IMR-90 (cell line): Measurements from ENCODE around the gene CDC5L. TPM values are rescaled to one million over a fixed set of nuclear protein-coding genes. Genes with fewer than 3 reads are reported as not detected.

ENCODE experiments used
- ATAC-seq: fragments of 200-7000 bp; cut with Tn5 transposase; 2 replicates; pipeline ENCODE4 v1.9.1; 2020; ENCODE audit warnings: low read depth, mild to moderate bottlenecking, moderate library complexity
- BruUV-seq: library from RNA; stranded (reverse); fragments of 400-500 nt; replicated peaks from 2 replicates; lab custom pipeline; 2021; lab: Mats Ljungman, UMichigan
- CTCF ChIA-PET: fragments of 300-600 bp; formaldehyde crosslinking; extraction: SDS; loops from one replicate; lab custom pipeline; 2021; ENCODE audit warnings: antibody characterized with exemption; lab: Yijun Ruan, JAX
- POLR2A ChIA-PET: fragments of 300-600 bp; sonication (Branson Sonifier 250); formaldehyde crosslinking; loops from one replicate; lab custom pipeline; 2022; ENCODE audit warnings: antibody characterized with exemption; ENCODE audit not compliant: unreplicated experiment; lab: Charles Lee
- DNase-seq: peaks from one replicate; pipeline ENCODE4 v3.0.0; 2013
- H2AFZ ChIP-seq: replicated peaks from 2 replicates; pipeline ENCODE3; 2013; ENCODE audit warnings: low read length, mild to moderate bottlenecking; ENCODE audit not compliant: poor library complexity
- H2AK5ac ChIP-seq: 2 replicates; pipeline ENCODE4 v1.6.1; 2013; ENCODE audit warnings: low read depth, low read length, inconsistent platforms
- H2AK9ac ChIP-seq: replicated peaks from 2 replicates; pipeline ENCODE3; 2013; ENCODE audit warnings: mild to moderate bottlenecking, low read depth, low read length, moderate library complexity; ENCODE audit not compliant: poor library complexity
- H2BK120ac ChIP-seq: 2 replicates; pipeline ENCODE4 v1.6.1; 2013; ENCODE audit warnings: low read depth, low read length, inconsistent platforms
- H2BK15ac ChIP-seq: 3 replicates; pipeline ENCODE4 v1.6.1; 2013; ENCODE audit warnings: low read depth, low read length, inconsistent platforms
- H2BK20ac ChIP-seq: 2 replicates; pipeline ENCODE4 v1.6.1; 2013; ENCODE audit warnings: low read depth, mild to moderate bottlenecking, inconsistent platforms, low read length, moderate library complexity
- H2BK5ac ChIP-seq: 2 replicates; pipeline ENCODE4 v1.6.1; 2013; ENCODE audit warnings: mild to moderate bottlenecking, low read depth, low read length, inconsistent platforms; ENCODE audit not compliant: poor library complexity, severe bottlenecking
- H3K14ac ChIP-seq: replicated peaks from 2 replicates; pipeline ENCODE4 v1.6.1; 2013; ENCODE audit warnings: low read depth, low read length, inconsistent platforms
- H3K18ac ChIP-seq: 2 replicates; pipeline ENCODE4 v1.6.1; 2013; ENCODE audit warnings: low read depth, low read length, control low read depth
- H3K23ac ChIP-seq: 2 replicates; pipeline ENCODE4 v1.6.1; 2013; ENCODE audit warnings: low read depth, low read length, inconsistent platforms
- H3K27ac ChIP-seq: 2 replicates; pipeline ENCODE4 v1.5.1; 2013; ENCODE audit warnings: mild to moderate bottlenecking, control low read depth, low read length; ENCODE audit not compliant: insufficient read depth
- H3K27me3 ChIP-seq: 2 replicates; pipeline ENCODE4 v1.6.1; 2013; ENCODE audit warnings: low read length; ENCODE audit not compliant: control insufficient read depth, insufficient read depth
- H3K36me3 ChIP-seq: 2 replicates; pipeline ENCODE4 v1.6.1; 2013; ENCODE audit warnings: low read length, mixed read lengths; ENCODE audit not compliant: control insufficient read depth, insufficient read depth
- H3K4ac ChIP-seq: 2 replicates; pipeline ENCODE4 v1.6.1; 2013; ENCODE audit warnings: low read depth, low read length, inconsistent platforms
- H3K4me1 ChIP-seq: 2 replicates; pipeline ENCODE4 v1.6.1; 2013; ENCODE audit warnings: low read length, mixed read lengths; ENCODE audit not compliant: control insufficient read depth, insufficient read depth
- H3K4me2 ChIP-seq: 2 replicates; pipeline ENCODE4 v1.6.1; 2013; ENCODE audit warnings: low read depth, mild to moderate bottlenecking, control low read depth, low read length, moderate library complexity
- H3K4me3 ChIP-seq: 2 replicates; pipeline ENCODE4 v1.5.1; 2013; ENCODE audit warnings: low read depth, mild to moderate bottlenecking, control low read depth, low read length, moderate library complexity; ENCODE audit not compliant: insufficient read depth
- H3K56ac ChIP-seq: 2 replicates; pipeline ENCODE4 v1.6.1; 2013; ENCODE audit warnings: low read length, inconsistent platforms; ENCODE audit not compliant: insufficient read depth; ENCODE audit errors: extremely low read depth
- H3K79me1 ChIP-seq, 2 experiments: 2 replicates each; pipeline ENCODE4 v1.6.1; 2013; ENCODE audit warnings: low read length in 2 of 2, inconsistent platforms in 1 of 2, low read depth in 1 of 2
- H3K9ac ChIP-seq: 2 replicates; pipeline ENCODE4 v1.6.1; 2013; ENCODE audit warnings: low read depth, low read length, control low read depth
- H3K9me1 ChIP-seq: 2 replicates; pipeline ENCODE4 v1.6.1; 2013; ENCODE audit warnings: low read length, inconsistent platforms; ENCODE audit not compliant: insufficient read depth
- H3K9me3 ChIP-seq: 2 replicates; pipeline ENCODE4 v1.6.1; 2013; ENCODE audit warnings: low read length; ENCODE audit not compliant: control insufficient read depth, insufficient read depth
- H4K20me1 ChIP-seq: 2 replicates; pipeline ENCODE4 v1.6.1; 2013; ENCODE audit warnings: low read length, inconsistent platforms; ENCODE audit not compliant: insufficient read depth
- H4K5ac ChIP-seq: 2 replicates; pipeline ENCODE4 v1.6.1; 2013; ENCODE audit warnings: mild to moderate bottlenecking, low read depth, low read length, control low read depth
- H4K8ac ChIP-seq, 2 experiments: 2 replicates each; pipeline ENCODE4 v1.6.1; 2013; ENCODE audit warnings: low read depth in 2 of 2, low read length in 2 of 2, control low read depth in 1 of 2, inconsistent platforms in 1 of 2
- H4K91ac ChIP-seq: 2 replicates; pipeline ENCODE4 v1.6.1; 2013; ENCODE audit warnings: low read depth, low read length, inconsistent platforms; ENCODE audit not compliant: insufficient read depth
- BHLHE40 ChIP-seq: fragments of 150-350 bp; IDR thresholded peaks from 2 replicates; pipeline ENCODE4 v1.6.1; 2016; ENCODE audit warnings: mild to moderate bottlenecking, low read depth, low read length
- CEBPB ChIP-seq: IDR thresholded peaks from 2 replicates; pipeline ENCODE4 v1.6.1; 2012; ENCODE audit warnings: low read depth, low read length, improper control_type of control experiment
- CHD1 ChIP-seq: IDR thresholded peaks from 2 replicates; pipeline ENCODE4 v1.6.1; 2012; ENCODE audit warnings: low read depth, low read length, improper control_type of control experiment
- FOS ChIP-seq: fragments of 150-350 bp; IDR thresholded peaks from 2 replicates; pipeline ENCODE4 v1.6.1; 2016; ENCODE audit warnings: low read depth, low read length
- MAFK ChIP-seq: IDR thresholded peaks from 2 replicates; pipeline ENCODE4 v1.6.1; 2012; ENCODE audit warnings: low read depth, low read length, improper control_type of control experiment
- MAZ ChIP-seq: IDR thresholded peaks from 2 replicates; pipeline ENCODE4 v1.6.1; 2012; ENCODE audit warnings: low read depth, mild to moderate bottlenecking, low read length, improper control_type of control experiment, moderate library complexity, borderline replicate concordance
- MXI1 ChIP-seq: IDR thresholded peaks from 2 replicates; pipeline ENCODE4 v1.6.1; 2012; ENCODE audit warnings: low read depth, mild to moderate bottlenecking, low read length, moderate library complexity, borderline replicate concordance
- NFE2L2 ChIP-seq: fragments of 150-350 bp; IDR thresholded peaks from 2 replicates; pipeline ENCODE4 v1.6.1; 2016; ENCODE audit warnings: low read depth, mild to moderate bottlenecking, low read length
- POLR2A ChIP-seq: IDR thresholded peaks from 2 replicates; pipeline ENCODE4 v1.6.1; 2012; ENCODE audit warnings: mild to moderate bottlenecking, low read depth, low read length
- RAD21 ChIP-seq: IDR thresholded peaks from 2 replicates; pipeline ENCODE4 v1.6.1; 2012; ENCODE audit warnings: low read length, improper control_type of control experiment
- RCOR1 ChIP-seq: IDR thresholded peaks from 2 replicates; pipeline ENCODE4 v1.6.1; 2012; ENCODE audit warnings: mild to moderate bottlenecking, low read length, improper control_type of control experiment; ENCODE audit not compliant: insufficient replicate concordance
- RFX5 ChIP-seq: IDR thresholded peaks from 2 replicates; pipeline ENCODE4 v1.8.0; 2012; ENCODE audit warnings: low read depth, mild to moderate bottlenecking, low read length, moderate library complexity
- WGBS, 2 experiments: methylation state at CpG; one replicate each; pipeline versions ENCODE4 v1.1.5 to v1.1.7; 2013; ENCODE audit warnings: missing lambda C conversion rate in 2 of 2; ENCODE audit not compliant: insufficient read length in 1 of 2; ENCODE audit errors: extremely low coverage in 2 of 2; 5-methylcytosine and 5-hydroxymethylcytosine counted together
- dilution Hi-C: fragments of 300-500 bp; cut with HindIII; formaldehyde crosslinking; loops from one replicate; pipeline ENCODE4 v1.14.3; 2018; ENCODE audit warnings: low sequenced_read_pairs; ENCODE audit not compliant: unreplicated experiment
- in situ Hi-C: fragments of 300-500 bp; cut with MboI; formaldehyde crosslinking; loops from 3 replicates; pipeline ENCODE4 v1.14.3; 2019; ENCODE audit warnings: low sequenced_read_pairs, inconsistent platforms, mixed read lengths
- intact Hi-C: fragments of 100-400 bp; cut with micrococcal nuclease; formaldehyde crosslinking; loops from 2 replicates; pipeline ENCODE4 v1.10.0; 2022
- polyA plus RNA-seq, 3 experiments: library from polyadenylated mRNA; depleted of rRNA; stranded (reverse); fragments of >200 nt; gene quantifications; 2 replicates each; pipeline ENCODE4 v1.2.3, GENCODE V29; 2012; ENCODE audit warnings: low replicate concordance in 1 of 3
- total RNA-seq: library from RNA; depleted of rRNA; stranded (reverse); fragments of >200 nt; gene quantifications from 2 replicates; pipeline ENCODE4 v1.2.3, GENCODE V29; 2012
- TF ChIP-seq, protein P1 (sequence below): conservative IDR thresholded peaks from 2 replicates; pipeline ENCODE4 v1.5.1; 2012; ENCODE audit warnings: mild to moderate bottlenecking, low read depth, low read length, improper control_type of control experiment
- TF ChIP-seq, protein P2 (sequence below): fragments of 150-350 bp; IDR thresholded peaks from 2 replicates; pipeline ENCODE4 v1.6.1; 2016; ENCODE audit warnings: low read depth, mild to moderate bottlenecking, low read length, moderate library complexity, borderline replicate concordance
- TF ChIP-seq, protein P3 (sequence below): fragments of 150-350 bp; IDR thresholded peaks from 2 replicates; pipeline ENCODE4 v1.6.1; 2017; ENCODE audit warnings: mild to moderate bottlenecking, antibody characterized with exemption, low read length, low read depth

CDC5L gene
- total and polyA plus RNA-seq, 2 of the 4 experiments (the other 2 are of a cell fraction), result 9.9 to 17.7 TPM

DNA sequence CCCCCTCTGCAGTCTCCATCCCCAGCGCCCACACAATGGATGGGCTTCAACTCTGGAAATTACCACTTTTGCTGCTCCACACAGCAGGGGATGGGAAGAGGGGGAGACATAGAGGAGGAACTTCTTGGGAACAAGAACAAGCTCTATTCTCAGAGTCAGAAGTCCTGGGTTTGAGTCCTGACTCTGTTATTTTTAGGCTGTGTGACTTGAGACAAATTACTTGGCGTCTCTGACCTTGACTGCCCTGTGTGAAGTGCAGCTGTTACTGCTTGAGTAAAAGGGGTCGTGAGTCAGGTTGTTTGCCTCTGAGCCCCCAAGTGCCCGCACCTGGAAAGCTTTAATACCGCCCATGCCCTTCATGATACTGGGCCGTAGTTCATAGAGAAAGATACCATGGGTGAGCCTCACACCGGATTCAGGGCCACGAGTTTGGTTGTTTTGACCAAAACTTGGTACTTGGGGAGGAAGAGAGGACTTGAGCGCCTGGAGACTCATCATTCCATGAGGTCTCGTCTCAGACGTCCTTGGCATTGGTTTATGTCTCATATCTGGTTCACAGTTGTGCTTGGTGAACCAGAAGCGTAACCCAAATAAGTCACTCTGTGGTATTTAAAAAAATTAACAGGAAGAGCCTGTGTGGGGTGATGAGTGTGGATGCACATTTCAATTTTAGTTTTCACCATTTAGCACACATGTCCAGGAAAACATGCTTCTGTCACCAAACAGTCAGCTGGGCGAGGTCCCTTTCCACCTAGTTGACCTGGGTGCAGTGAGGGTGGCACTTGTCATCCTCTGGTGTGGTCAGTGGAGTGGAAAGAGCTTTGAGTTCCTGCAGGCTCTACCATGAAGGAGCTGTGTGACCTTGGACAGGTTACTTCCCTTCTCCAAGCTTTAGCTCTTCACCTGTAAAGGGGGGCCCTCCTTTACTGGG is 75.6 kb downstream of the CDC5L start:
- Histone ChIP-seq H3K4me1 (0 out of 2 replicates have a peak, but pooled peaks cover 2% of the 10 kb centered on the region), H2AK9ac (no peak overlapping the region), H2AK5ac (no peak overlapping the region), H3K27ac (no peak overlapping the region), H3K79me1 (no peaks in the 10 kb centered on the region), H2BK120ac (no peak overlapping the region), H3K14ac (no peak overlapping the region), H3K23ac (no peak overlapping the region), H4K8ac (no peak overlapping the region), H3K4me2 (no peak overlapping the region), H2AFZ (no peak overlapping the region), H3K9ac (no peak overlapping the region), H3K56ac (no peak overlapping the region), H3K36me3 (no peaks in the 10 kb centered on the region), H4K91ac (no peak overlapping the region), H3K4ac (no peak overlapping the region), H3K27me3 (peaks cover 6% of the 10 kb centered on the region), H3K18ac (no peak overlapping the region), H3K9me3 (no peaks in the 10 kb centered on the region), H2BK20ac (no peak overlapping the region), H3K9me1 (peaks cover 6% of the 10 kb centered on the region), H3K4me3 (no peak overlapping the region), H2BK15ac (no peak overlapping the region), H2BK5ac (no peak overlapping the region), H4K5ac (no peak overlapping the region), H4K20me1 (no peaks in the 10 kb centered on the region)
- ChIA-PET POLR2A (no interaction called here), CTCF (interaction anchor here (1.2 kb wide), 1 partner anchor 13 kb away, joined by 3 read pairs; no protein-coding TSS in a partner anchor)
- in situ Hi-C loops, result no loop called here
- ATAC-seq (no peak), DNase-seq (no peak)
- intact Hi-C loops, result no loop called here
- WGBS, 2 experiments, result 85% methylated on average over 5 of the region's 13 CpGs; no CpG with 5 or more reads in 1 of the 2 experiments
- dilution Hi-C loops, result no loop called here
- no TSS peak for BruUV-seq
- TF ChIP-seq NFE2L2, result no peak
- no peak for TF ChIP-seq RFX5
- TF ChIP-seq CHD1, result no peak
- TF ChIP-seq BHLHE40, result no peak
- TF ChIP-seq FOS, result no peak
- TF ChIP-seq, protein P1, sequence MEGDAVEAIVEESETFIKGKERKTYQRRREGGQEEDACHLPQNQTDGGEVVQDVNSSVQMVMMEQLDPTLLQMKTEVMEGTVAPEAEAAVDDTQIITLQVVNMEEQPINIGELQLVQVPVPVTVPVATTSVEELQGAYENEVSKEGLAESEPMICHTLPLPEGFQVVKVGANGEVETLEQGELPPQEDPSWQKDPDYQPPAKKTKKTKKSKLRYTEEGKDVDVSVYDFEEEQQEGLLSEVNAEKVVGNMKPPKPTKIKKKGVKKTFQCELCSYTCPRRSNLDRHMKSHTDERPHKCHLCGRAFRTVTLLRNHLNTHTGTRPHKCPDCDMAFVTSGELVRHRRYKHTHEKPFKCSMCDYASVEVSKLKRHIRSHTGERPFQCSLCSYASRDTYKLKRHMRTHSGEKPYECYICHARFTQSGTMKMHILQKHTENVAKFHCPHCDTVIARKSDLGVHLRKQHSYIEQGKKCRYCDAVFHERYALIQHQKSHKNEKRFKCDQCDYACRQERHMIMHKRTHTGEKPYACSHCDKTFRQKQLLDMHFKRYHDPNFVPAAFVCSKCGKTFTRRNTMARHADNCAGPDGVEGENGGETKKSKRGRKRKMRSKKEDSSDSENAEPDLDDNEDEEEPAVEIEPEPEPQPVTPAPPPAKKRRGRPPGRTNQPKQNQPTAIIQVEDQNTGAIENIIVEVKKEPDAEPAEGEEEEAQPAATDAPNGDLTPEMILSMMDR, result no peak
- TF ChIP-seq RCOR1, result no peak
- no peak for TF ChIP-seq CEBPB
- no peak for TF ChIP-seq MXI1
- no peak for TF ChIP-seq POLR2A
- TF ChIP-seq RAD21, result no peak
- TF ChIP-seq, protein P2, sequence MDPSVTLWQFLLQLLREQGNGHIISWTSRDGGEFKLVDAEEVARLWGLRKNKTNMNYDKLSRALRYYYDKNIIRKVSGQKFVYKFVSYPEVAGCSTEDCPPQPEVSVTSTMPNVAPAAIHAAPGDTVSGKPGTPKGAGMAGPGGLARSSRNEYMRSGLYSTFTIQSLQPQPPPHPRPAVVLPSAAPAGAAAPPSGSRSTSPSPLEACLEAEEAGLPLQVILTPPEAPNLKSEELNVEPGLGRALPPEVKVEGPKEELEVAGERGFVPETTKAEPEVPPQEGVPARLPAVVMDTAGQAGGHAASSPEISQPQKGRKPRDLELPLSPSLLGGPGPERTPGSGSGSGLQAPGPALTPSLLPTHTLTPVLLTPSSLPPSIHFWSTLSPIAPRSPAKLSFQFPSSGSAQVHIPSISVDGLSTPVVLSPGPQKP, result no peak
- no peak for TF ChIP-seq MAFK
- no peak for TF ChIP-seq MAZ
- TF ChIP-seq, protein P3, sequence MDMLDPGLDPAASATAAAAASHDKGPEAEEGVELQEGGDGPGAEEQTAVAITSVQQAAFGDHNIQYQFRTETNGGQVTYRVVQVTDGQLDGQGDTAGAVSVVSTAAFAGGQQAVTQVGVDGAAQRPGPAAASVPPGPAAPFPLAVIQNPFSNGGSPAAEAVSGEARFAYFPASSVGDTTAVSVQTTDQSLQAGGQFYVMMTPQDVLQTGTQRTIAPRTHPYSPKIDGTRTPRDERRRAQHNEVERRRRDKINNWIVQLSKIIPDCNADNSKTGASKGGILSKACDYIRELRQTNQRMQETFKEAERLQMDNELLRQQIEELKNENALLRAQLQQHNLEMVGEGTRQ, result no peak
